ENCODE measurements around the gene AIP. TPM values are rescaled to one million over a fixed set of nuclear protein-coding genes. Genes with fewer than 3 reads are reported as not detected.

AIP gene
- total and polyA plus RNA-seq, 2 of the 8 experiments (the other 6 are each of a cell fraction or from before 2014, with no cell fraction given), result 29.8 to 54.4 TPM

- TF ChIP-seq, protein P1, sequence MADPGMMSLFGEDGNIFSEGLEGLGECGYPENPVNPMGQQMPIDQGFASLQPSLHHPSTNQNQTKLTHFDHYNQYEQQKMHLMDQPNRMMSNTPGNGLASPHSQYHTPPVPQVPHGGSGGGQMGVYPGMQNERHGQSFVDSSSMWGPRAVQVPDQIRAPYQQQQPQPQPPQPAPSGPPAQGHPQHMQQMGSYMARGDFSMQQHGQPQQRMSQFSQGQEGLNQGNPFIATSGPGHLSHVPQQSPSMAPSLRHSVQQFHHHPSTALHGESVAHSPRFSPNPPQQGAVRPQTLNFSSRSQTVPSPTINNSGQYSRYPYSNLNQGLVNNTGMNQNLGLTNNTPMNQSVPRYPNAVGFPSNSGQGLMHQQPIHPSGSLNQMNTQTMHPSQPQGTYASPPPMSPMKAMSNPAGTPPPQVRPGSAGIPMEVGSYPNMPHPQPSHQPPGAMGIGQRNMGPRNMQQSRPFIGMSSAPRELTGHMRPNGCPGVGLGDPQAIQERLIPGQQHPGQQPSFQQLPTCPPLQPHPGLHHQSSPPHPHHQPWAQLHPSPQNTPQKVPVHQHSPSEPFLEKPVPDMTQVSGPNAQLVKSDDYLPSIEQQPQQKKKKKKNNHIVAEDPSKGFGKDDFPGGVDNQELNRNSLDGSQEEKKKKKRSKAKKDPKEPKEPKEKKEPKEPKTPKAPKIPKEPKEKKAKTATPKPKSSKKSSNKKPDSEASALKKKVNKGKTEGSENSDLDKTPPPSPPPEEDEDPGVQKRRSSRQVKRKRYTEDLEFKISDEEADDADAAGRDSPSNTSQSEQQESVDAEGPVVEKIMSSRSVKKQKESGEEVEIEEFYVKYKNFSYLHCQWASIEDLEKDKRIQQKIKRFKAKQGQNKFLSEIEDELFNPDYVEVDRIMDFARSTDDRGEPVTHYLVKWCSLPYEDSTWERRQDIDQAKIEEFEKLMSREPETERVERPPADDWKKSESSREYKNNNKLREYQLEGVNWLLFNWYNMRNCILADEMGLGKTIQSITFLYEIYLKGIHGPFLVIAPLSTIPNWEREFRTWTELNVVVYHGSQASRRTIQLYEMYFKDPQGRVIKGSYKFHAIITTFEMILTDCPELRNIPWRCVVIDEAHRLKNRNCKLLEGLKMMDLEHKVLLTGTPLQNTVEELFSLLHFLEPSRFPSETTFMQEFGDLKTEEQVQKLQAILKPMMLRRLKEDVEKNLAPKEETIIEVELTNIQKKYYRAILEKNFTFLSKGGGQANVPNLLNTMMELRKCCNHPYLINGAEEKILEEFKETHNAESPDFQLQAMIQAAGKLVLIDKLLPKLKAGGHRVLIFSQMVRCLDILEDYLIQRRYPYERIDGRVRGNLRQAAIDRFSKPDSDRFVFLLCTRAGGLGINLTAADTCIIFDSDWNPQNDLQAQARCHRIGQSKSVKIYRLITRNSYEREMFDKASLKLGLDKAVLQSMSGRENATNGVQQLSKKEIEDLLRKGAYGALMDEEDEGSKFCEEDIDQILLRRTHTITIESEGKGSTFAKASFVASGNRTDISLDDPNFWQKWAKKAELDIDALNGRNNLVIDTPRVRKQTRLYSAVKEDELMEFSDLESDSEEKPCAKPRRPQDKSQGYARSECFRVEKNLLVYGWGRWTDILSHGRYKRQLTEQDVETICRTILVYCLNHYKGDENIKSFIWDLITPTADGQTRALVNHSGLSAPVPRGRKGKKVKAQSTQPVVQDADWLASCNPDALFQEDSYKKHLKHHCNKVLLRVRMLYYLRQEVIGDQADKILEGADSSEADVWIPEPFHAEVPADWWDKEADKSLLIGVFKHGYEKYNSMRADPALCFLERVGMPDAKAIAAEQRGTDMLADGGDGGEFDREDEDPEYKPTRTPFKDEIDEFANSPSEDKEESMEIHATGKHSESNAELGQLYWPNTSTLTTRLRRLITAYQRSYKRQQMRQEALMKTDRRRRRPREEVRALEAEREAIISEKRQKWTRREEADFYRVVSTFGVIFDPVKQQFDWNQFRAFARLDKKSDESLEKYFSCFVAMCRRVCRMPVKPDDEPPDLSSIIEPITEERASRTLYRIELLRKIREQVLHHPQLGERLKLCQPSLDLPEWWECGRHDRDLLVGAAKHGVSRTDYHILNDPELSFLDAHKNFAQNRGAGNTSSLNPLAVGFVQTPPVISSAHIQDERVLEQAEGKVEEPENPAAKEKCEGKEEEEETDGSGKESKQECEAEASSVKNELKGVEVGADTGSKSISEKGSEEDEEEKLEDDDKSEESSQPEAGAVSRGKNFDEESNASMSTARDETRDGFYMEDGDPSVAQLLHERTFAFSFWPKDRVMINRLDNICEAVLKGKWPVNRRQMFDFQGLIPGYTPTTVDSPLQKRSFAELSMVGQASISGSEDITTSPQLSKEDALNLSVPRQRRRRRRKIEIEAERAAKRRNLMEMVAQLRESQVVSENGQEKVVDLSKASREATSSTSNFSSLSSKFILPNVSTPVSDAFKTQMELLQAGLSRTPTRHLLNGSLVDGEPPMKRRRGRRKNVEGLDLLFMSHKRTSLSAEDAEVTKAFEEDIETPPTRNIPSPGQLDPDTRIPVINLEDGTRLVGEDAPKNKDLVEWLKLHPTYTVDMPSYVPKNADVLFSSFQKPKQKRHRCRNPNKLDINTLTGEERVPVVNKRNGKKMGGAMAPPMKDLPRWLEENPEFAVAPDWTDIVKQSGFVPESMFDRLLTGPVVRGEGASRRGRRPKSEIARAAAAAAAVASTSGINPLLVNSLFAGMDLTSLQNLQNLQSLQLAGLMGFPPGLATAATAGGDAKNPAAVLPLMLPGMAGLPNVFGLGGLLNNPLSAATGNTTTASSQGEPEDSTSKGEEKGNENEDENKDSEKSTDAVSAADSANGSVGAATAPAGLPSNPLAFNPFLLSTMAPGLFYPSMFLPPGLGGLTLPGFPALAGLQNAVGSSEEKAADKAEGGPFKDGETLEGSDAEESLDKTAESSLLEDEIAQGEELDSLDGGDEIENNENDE (IDR thresholded peaks at IDR 0.05; ENCODE audit: insufficient replicate concordance, low read length), result no peak
- no peak for TF ChIP-seq JUN (IDR thresholded peaks at IDR 0.05; ENCODE audit: low read depth, low read length)
- no peak for TF ChIP-seq SIN3A (conservative IDR thresholded peaks at IDR 0.05 in 1 of 2, IDR thresholded peaks at IDR 0.05 in 1 of 2; ENCODE audit: low read depth in 1 of 2, low read length in 2 of 2)
- TF ChIP-seq TEAD4 (IDR thresholded peaks at IDR 0.05; ENCODE audit: low read depth, low read length), result no peak
- TF ChIP-seq BCL11A (IDR thresholded peaks at IDR 0.05; ENCODE audit: low read depth in 2 of 2, low read length in 2 of 2), result no peak
- TF ChIP-seq, protein P2, sequence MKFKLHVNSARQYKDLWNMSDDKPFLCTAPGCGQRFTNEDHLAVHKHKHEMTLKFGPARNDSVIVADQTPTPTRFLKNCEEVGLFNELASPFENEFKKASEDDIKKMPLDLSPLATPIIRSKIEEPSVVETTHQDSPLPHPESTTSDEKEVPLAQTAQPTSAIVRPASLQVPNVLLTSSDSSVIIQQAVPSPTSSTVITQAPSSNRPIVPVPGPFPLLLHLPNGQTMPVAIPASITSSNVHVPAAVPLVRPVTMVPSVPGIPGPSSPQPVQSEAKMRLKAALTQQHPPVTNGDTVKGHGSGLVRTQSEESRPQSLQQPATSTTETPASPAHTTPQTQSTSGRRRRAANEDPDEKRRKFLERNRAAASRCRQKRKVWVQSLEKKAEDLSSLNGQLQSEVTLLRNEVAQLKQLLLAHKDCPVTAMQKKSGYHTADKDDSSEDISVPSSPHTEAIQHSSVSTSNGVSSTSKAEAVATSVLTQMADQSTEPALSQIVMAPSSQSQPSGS (IDR thresholded peaks at IDR 0.05; ENCODE audit: low read length), result no peak
- TF ChIP-seq CTCF (IDR thresholded peaks at IDR 0.05; ENCODE audit: control extremely low read depth in 1 of 3, insufficient read depth in 1 of 3, low read depth in 1 of 3, low read length in 3 of 3), result no peak
Observed at GRCh38 chr11:67448220-67448609, 34.6 kb upstream of the AIP start (continued).

Measured in H1 (cell line).